Trophoblast cell (in vitro differentiated cells and primary cell): ENCODE data around the gene PSD2.

Source experiments
- DNase-seq, 2 donors: peaks; one replicate each; pipeline ENCODE4 v3.0.0-alpha.2; 2016
- H2AFZ ChIP-seq: 2 replicates; pipeline ENCODE4 v1.6.1; 2013; ENCODE audit warnings: low read length, moderate library complexity, mild to moderate bottlenecking; ENCODE audit not compliant: insufficient read depth, poor library complexity
- H2AK5ac ChIP-seq: 2 replicates; pipeline ENCODE4 v1.6.1; 2013; ENCODE audit warnings: mild to moderate bottlenecking, low read length
- H2BK120ac ChIP-seq: 2 replicates; pipeline ENCODE4 v1.6.1; 2013; ENCODE audit warnings: low read length, mild to moderate bottlenecking, moderate library complexity; ENCODE audit not compliant: insufficient read depth, poor library complexity
- H2BK12ac ChIP-seq: 2 replicates; pipeline ENCODE4 v1.6.1; 2013; ENCODE audit warnings: mild to moderate bottlenecking, low read length, moderate library complexity
- H2BK5ac ChIP-seq: 2 replicates; pipeline ENCODE4 v1.6.1; 2013; ENCODE audit warnings: low read length, low read depth, moderate library complexity, mild to moderate bottlenecking; ENCODE audit not compliant: poor library complexity
- H3K14ac ChIP-seq: 2 replicates; pipeline ENCODE4 v1.6.1; 2013; ENCODE audit warnings: mild to moderate bottlenecking, low read length
- H3K18ac ChIP-seq: 2 replicates; pipeline ENCODE4 v1.6.1; 2013; ENCODE audit warnings: mild to moderate bottlenecking, low read length
- H3K23ac ChIP-seq: 2 replicates; pipeline ENCODE4 v1.6.1; 2013; ENCODE audit warnings: low read length
- H3K27ac ChIP-seq: 2 replicates; pipeline ENCODE4 v1.5.1; 2013; ENCODE audit warnings: low read depth, mild to moderate bottlenecking, inconsistent platforms, low read length, moderate library complexity
- H3K27me3 ChIP-seq: 2 replicates; pipeline ENCODE4 v1.6.1; 2013; ENCODE audit warnings: inconsistent platforms, mild to moderate bottlenecking, low read length, moderate library complexity; ENCODE audit not compliant: insufficient read depth
- H3K36me3 ChIP-seq, 2 experiments: 1 replicate in 1 of 2; 2 replicates in 1 of 2; pipeline ENCODE4 v1.6.1; 2013; ENCODE audit warnings: low read length in 2 of 2, mild to moderate bottlenecking in 2 of 2, moderate library complexity in 1 of 2; ENCODE audit not compliant: insufficient read depth in 2 of 2, control insufficient read depth in 1 of 2
- H3K4ac ChIP-seq: 2 replicates; pipeline ENCODE4 v1.6.1; 2013; ENCODE audit warnings: low read depth, mild to moderate bottlenecking, low read length, moderate library complexity
- H3K4me1 ChIP-seq, 2 experiments: 1 replicate in 1 of 2; 2 replicates in 1 of 2; pipeline ENCODE4 v1.6.1; 2013; ENCODE audit warnings: low read length in 2 of 2, mild to moderate bottlenecking in 2 of 2, moderate library complexity in 1 of 2; ENCODE audit not compliant: insufficient read depth in 2 of 2, control insufficient read depth in 1 of 2
- H3K4me2 ChIP-seq: 2 replicates; pipeline ENCODE4 v1.6.1; 2013; ENCODE audit warnings: inconsistent platforms, mild to moderate bottlenecking, low read length, moderate library complexity
- H3K4me3 ChIP-seq: 2 replicates; pipeline ENCODE4 v1.5.1; 2013; ENCODE audit warnings: mild to moderate bottlenecking, low read depth, low read length, inconsistent platforms
- H3K79me1 ChIP-seq: one replicate; pipeline ENCODE4 v1.6.1; 2013; ENCODE audit warnings: low read length
- H3K79me2 ChIP-seq: 2 replicates; pipeline ENCODE4 v1.6.1; 2013; ENCODE audit warnings: low read length, mild to moderate bottlenecking; ENCODE audit not compliant: control insufficient read depth, insufficient read depth, poor library complexity
- H3K9ac ChIP-seq: 2 replicates; pipeline ENCODE4 v1.6.1; 2013; ENCODE audit warnings: mild to moderate bottlenecking, low read length
- H3K9me3 ChIP-seq: 2 replicates; pipeline ENCODE4 v1.6.1; 2013; ENCODE audit warnings: low read depth, mild to moderate bottlenecking, control low read depth, inconsistent platforms, low read length; ENCODE audit not compliant: insufficient read depth
- H4K12ac ChIP-seq: 2 replicates; pipeline ENCODE4 v1.6.1; 2013; ENCODE audit warnings: low read depth, mild to moderate bottlenecking, low read length, moderate library complexity
- H4K8ac ChIP-seq: 2 replicates; pipeline ENCODE4 v1.6.1; 2013; ENCODE audit warnings: low read depth, mild to moderate bottlenecking, low read length, moderate library complexity
- H4K91ac ChIP-seq: one replicate; pipeline ENCODE4 v1.6.1; 2013; ENCODE audit warnings: low read depth, mild to moderate bottlenecking, low read length, moderate library complexity
- WGBS: extraction: QIAGEN DNeasy Blood & Tissue Kit; methylation state at CpG from one replicate; pipeline ENCODE4 v1.1.7; 2013; ENCODE audit warnings: missing lambda C conversion rate; ENCODE audit not compliant: insufficient read length, insufficient coverage; ENCODE audit errors: extremely low coverage; 5-methylcytosine and 5-hydroxymethylcytosine counted together

The PSD2 gene

DNA sequence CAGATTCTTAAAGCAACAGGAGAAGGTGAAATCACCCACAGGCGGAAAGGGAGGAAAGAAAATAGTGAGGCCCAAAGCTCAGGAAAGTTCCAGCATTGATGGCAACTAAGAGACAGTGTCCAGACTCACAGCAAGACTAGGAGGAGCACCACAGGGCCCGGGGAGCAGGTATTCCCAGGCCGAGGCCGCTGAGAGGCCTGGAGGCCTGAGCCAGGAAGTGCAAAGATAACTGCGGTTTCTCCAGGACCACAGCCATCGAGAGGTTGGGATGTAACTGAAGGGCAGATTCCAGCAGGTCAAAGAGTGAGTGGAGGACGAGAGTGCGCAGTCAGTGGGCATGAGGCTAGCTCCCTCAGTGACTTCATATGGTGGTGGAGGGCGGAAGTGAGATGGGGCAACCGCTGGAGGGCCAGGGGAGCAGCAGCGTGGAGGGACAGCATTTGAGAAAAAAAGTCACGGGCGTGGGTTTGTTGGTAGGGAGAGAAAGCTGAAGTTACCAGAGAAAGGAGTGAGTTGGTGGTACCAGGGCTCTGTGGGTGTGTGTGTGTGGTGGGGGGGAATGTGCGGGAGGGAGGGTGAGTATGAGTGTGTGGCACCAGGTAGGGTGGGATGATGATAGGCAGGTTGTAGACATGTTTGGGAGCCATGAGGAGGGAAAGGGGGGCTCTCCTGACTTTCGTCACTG, 89.7 kb downstream of the PSD2 start:
- Histone ChIP-seq H3K27ac (no peak overlapping the region), H3K79me2 (no peaks in the 10 kb centered on the region), H2AFZ (no peak overlapping the region), H3K14ac (no peak overlapping the region), H3K4ac (no peak overlapping the region), H3K4me2 (no peak overlapping the region), H3K4me3 (no peak overlapping the region), H2AK5ac (no peak overlapping the region), H2BK12ac (no peak overlapping the region), H3K27me3 (no peaks in the 10 kb centered on the region), H3K23ac (no peak overlapping the region), H3K9me3 (peaks cover 2% of the 10 kb centered on the region), H3K18ac (no peak overlapping the region), H3K79me1 (no peaks in the 10 kb centered on the region), H4K12ac (no peak overlapping the region), H4K8ac (no peak overlapping the region), H3K9ac (no peak overlapping the region), H2BK120ac (no peak overlapping the region), H3K4me1 (peaks cover 0 to under 1% of the 10 kb centered on the region in 2 experiments), H3K36me3 (no peaks in the 10 kb centered on the region), H4K91ac (no peak overlapping the region), H2BK5ac (no peak overlapping the region)
- WGBS = 100% methylated on average over 1 of the region's 15 CpGs
- DNase-seq = no peak

- H3K14ac ChIP-seq = no peak overlapping the region
- no CpG with 5 or more reads among the region's 4 CpGs for WGBS
- H3K4me2 ChIP-seq = no peak overlapping the region
- H3K79me2 ChIP-seq = no peaks in the 10 kb centered on the region
- no peak overlapping the region for H2BK120ac ChIP-seq
- H3K4ac ChIP-seq = no peak overlapping the region
- no peak overlapping the region for H2AFZ ChIP-seq
- H3K9ac ChIP-seq = no peak overlapping the region
- H4K12ac ChIP-seq = no peak overlapping the region
- H2BK12ac ChIP-seq = no peak overlapping the region
- no peak overlapping the region for H3K23ac ChIP-seq
- no peaks in the 10 kb centered on the region for H3K79me1 ChIP-seq
- no peaks in the 10 kb centered on the region for H3K36me3 ChIP-seq
- H3K4me3 ChIP-seq = no peak overlapping the region
- H3K27ac ChIP-seq = no peak overlapping the region
- H3K4me1 ChIP-seq = no peaks in the 10 kb centered on the region
- H4K91ac ChIP-seq = no peak overlapping the region
- H4K8ac ChIP-seq = no peak overlapping the region
- no peak overlapping the region for H3K18ac ChIP-seq
- no peak for DNase-seq
- H3K27me3 ChIP-seq = no peaks in the 10 kb centered on the region
- H2AK5ac ChIP-seq = no peak overlapping the region
- peaks cover 2% of the 10 kb centered on the region for H3K9me3 ChIP-seq
- H2BK5ac ChIP-seq = no peak overlapping the region
These were observed 90.2 kb downstream of the PSD2 start for GRCh38 chr5:139885857-139886208.

GRCh38 chr5:139886213-139886612, 90.6 kb downstream of the PSD2 start:
- Histone ChIP-seq H3K27ac (no peak overlapping the region), H3K9me3 (peaks cover 2% of the 10 kb centered on the region), H4K12ac (no peak overlapping the region), H3K79me1 (no peaks in the 10 kb centered on the region), H4K91ac (no peak overlapping the region), H4K8ac (no peak overlapping the region), H3K4me2 (no peak overlapping the region), H2AFZ (no peak overlapping the region), H3K14ac (no peak overlapping the region), H3K23ac (no peak overlapping the region), H3K18ac (no peak overlapping the region), H2BK120ac (no peak overlapping the region), H2BK5ac (no peak overlapping the region), H3K27me3 (no peaks in the 10 kb centered on the region), H3K4ac (no peak overlapping the region), H3K79me2 (no peaks in the 10 kb centered on the region), H3K4me1 (no peaks in the 10 kb centered on the region), H3K9ac (no peak overlapping the region), H2BK12ac (no peak overlapping the region), H2AK5ac (no peak overlapping the region), H3K36me3 (no peaks in the 10 kb centered on the region), H3K4me3 (no peak overlapping the region)
- no CpG with 5 or more reads among the region's 2 CpGs for WGBS
- DNase-seq = no peak

GRCh38 chr5:139888370-139888769, 92.8 kb downstream of the PSD2 start:
- H3K9me3 ChIP-seq = peaks cover 2% of the 10 kb centered on the region
- no peak overlapping the region for H2BK120ac ChIP-seq
- no peak overlapping the region for H3K9ac ChIP-seq
- H3K4ac ChIP-seq = no peak overlapping the region
- no peak overlapping the region for H3K14ac ChIP-seq
- H2BK12ac ChIP-seq = no peak overlapping the region
- no peak overlapping the region for H2AFZ ChIP-seq
- H3K36me3 ChIP-seq = no peaks in the 10 kb centered on the region
- H3K79me1 ChIP-seq = no peaks in the 10 kb centered on the region
- H3K4me2 ChIP-seq = no peak overlapping the region
- no peak overlapping the region for H2AK5ac ChIP-seq
- no peak for DNase-seq
- H4K91ac ChIP-seq = no peak overlapping the region
- no peaks in the 10 kb centered on the region for H3K27me3 ChIP-seq
- H3K27ac ChIP-seq = no peak overlapping the region
- H3K23ac ChIP-seq = no peak overlapping the region
- H3K18ac ChIP-seq = no peak overlapping the region
- H2BK5ac ChIP-seq = no peak overlapping the region
- no peaks in the 10 kb centered on the region for H3K4me1 ChIP-seq
- H4K12ac ChIP-seq = no peak overlapping the region
- no peak overlapping the region for H3K4me3 ChIP-seq
- H4K8ac ChIP-seq = no peak overlapping the region
- H3K79me2 ChIP-seq = no peaks in the 10 kb centered on the region
- no CpG with 5 or more reads among the region's 4 CpGs for WGBS
